ENCODE data around the gene VMP1. TPM values are rescaled to one million over a fixed set of nuclear protein-coding genes. Genes with fewer than 3 reads are reported as not detected.
"Not testable (repeated sequence)": the region's sequence is repeated elsewhere in the genome, so short reads cannot be mapped to it uniquely, and the experiment has no call there.

The VMP1 gene
- total RNA-seq, 1 donor from 2014 or later, result 314 TPM

DNA sequence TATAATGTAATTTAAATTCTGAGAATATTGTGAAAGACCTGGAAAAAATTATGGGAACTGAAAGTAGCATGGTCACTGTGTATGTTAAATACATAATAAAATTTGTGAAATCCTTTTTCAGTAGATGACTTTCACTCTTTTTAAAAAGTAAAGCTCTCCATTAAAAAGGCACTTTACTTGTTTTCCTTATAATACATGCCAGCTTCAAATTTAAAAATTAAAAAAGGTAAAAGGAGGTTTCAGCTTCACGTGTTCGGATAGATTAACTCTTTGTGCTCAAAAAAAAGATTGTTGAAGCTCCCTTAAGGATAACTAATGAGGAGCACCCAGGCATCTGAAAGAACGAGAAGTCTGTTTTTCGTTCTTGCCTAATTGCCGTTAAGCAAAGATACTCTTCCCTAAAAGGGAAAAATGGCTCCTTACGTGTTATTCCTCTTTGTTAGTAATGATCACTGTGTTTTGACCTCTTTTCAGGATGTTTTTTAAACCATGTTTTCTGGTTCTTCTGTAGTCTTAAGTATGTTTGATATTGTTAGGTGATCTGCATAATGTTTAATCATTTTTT lies 97.5 kb downstream of the VMP1 start:
- Histone ChIP-seq H3K27me3 (ENCODE audit: insufficient read depth, low read length) (no peaks in the 10 kb centered on the region), H3K4me3 (ENCODE audit: insufficient read depth, low read depth, low read length) (no peak overlapping the region), H3K36me3 (ENCODE audit: insufficient read depth, low read length) (peaks cover 3% of the 10 kb centered on the region), H3K4me1 (ENCODE audit: insufficient read depth, low read length) (peaks cover 7% of the 10 kb centered on the region), H3K9me3 (ENCODE audit: insufficient read depth, low read depth, low read length) (no peaks in the 10 kb centered on the region), H3K27ac (ENCODE audit: low read depth, low read length) (peak overlapping the region; percentile 75), H3K9ac (ENCODE audit: low read length) (peak overlapping the region; percentile 72), H4K20me1 (ENCODE audit: insufficient read depth, low read length) (no peaks in the 10 kb centered on the region), H3K79me2 (ENCODE audit: insufficient read depth, low read length) (peaks cover 13% of the 10 kb centered on the region), H3K4me2 (ENCODE audit: low read length) (peak overlapping the region; percentile 62), H2AFZ (ENCODE audit: low read depth, low read length) (peak overlapping the region; percentile 31)
- Mint-ChIP-seq H3K27ac (ENCODE audit: unreplicated experiment) (no peak overlapping the region), H3K9me3 (ENCODE audit: unreplicated experiment) (no peaks in the 10 kb centered on the region), H3K36me3 (ENCODE audit: low read depth, unreplicated experiment) (peaks cover 4% of the 10 kb centered on the region), H3K4me1 (ENCODE audit: low read depth, unreplicated experiment) (peaks cover 4% of the 10 kb centered on the region), H3K4me3 (ENCODE audit: unreplicated experiment) (no peak overlapping the region), H3K27me3 (ENCODE audit: low read depth, unreplicated experiment) (no peaks in the 10 kb centered on the region)
- FAIRE-seq (peak; percentile 60), DNase-seq (ENCODE audit: low read depth) (no peak)
- TF ChIP-seq, protein P1, sequence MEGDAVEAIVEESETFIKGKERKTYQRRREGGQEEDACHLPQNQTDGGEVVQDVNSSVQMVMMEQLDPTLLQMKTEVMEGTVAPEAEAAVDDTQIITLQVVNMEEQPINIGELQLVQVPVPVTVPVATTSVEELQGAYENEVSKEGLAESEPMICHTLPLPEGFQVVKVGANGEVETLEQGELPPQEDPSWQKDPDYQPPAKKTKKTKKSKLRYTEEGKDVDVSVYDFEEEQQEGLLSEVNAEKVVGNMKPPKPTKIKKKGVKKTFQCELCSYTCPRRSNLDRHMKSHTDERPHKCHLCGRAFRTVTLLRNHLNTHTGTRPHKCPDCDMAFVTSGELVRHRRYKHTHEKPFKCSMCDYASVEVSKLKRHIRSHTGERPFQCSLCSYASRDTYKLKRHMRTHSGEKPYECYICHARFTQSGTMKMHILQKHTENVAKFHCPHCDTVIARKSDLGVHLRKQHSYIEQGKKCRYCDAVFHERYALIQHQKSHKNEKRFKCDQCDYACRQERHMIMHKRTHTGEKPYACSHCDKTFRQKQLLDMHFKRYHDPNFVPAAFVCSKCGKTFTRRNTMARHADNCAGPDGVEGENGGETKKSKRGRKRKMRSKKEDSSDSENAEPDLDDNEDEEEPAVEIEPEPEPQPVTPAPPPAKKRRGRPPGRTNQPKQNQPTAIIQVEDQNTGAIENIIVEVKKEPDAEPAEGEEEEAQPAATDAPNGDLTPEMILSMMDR (IDR thresholded peaks at IDR 0.05; ENCODE audit: insufficient read depth, low read depth, low read length), result no peak
- no peak for TF ChIP-seq EZH2 (IDR thresholded peaks at IDR 0.05; ENCODE audit: insufficient read depth, low read length)

DNA sequence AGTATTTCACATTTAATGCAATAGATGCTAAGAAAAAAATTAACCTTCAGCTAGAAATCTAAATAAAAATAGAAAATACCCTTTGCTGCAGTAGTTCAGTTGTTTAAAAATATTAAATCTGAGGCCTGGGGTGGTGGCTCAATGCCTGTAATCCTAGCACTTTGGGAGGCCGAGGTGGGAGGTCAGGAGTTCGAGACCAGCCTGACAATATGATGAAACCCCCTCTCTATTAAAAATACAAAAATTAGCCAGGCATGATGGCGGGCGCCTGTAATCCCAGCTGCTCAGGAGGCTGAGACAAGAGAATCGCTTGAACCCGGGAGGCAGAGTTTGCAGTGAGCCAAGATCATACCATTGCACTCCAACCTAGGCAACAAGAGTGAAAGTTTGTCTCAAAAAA lies 98.9 kb downstream of the VMP1 start:
- Histone ChIP-seq H3K79me2 (ENCODE audit: insufficient read depth, low read length) (peaks cover 13% of the 10 kb centered on the region), H3K4me1 (ENCODE audit: insufficient read depth, low read length) (peaks cover 14% of the 10 kb centered on the region)
- not testable (repeated sequence) for H3K36me3 Mint-ChIP-seq (ENCODE audit: low read depth, unreplicated experiment); H3K9me3 ChIP-seq (ENCODE audit: insufficient read depth, low read depth, low read length); H3K4me3 ChIP-seq (ENCODE audit: insufficient read depth, low read depth, low read length); H3K4me3 Mint-ChIP-seq (ENCODE audit: unreplicated experiment); H4K20me1 ChIP-seq (ENCODE audit: insufficient read depth, low read length); H3K27ac Mint-ChIP-seq (ENCODE audit: unreplicated experiment); H3K4me2 ChIP-seq (ENCODE audit: low read length); DNase-seq (ENCODE audit: low read depth); H3K27me3 ChIP-seq (ENCODE audit: insufficient read depth, low read length); H3K27me3 Mint-ChIP-seq (ENCODE audit: low read depth, unreplicated experiment); H3K27ac ChIP-seq (ENCODE audit: low read depth, low read length); H3K9me3 Mint-ChIP-seq (ENCODE audit: unreplicated experiment); FAIRE-seq; H2AFZ ChIP-seq (ENCODE audit: low read depth, low read length); H3K9ac ChIP-seq (ENCODE audit: low read length); H3K36me3 ChIP-seq (ENCODE audit: insufficient read depth, low read length)
- peaks cover 11% of the 10 kb centered on the region for H3K4me1 Mint-ChIP-seq (ENCODE audit: low read depth, unreplicated experiment)

DNA sequence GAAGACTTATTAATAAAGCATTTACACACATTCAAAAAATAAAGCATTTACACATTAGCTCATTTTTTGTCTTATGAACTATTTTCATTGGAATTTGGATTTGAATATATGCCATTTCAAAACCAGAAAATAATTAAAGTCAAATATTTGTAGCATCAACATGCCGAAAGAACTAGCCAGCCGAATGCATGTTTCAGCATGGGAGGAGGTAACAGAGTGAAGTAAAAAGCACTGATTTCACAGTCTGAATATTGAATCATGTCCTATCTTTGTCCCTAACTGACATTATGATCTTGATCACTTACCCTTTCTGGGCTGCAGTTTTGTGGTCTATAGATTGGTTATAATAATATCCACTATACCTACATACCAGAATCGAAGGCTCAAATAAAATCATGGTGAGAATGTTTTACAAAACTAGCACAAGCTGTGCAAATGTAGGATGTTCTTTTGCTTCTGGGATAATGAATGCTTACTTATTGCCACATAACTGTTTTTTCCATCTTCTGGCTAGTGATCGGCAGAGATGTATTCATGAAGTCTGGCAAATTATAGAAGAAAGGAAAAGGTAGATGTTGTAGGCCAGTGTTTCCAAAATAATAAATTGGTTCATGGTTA lies 100.5 kb downstream of the VMP1 start:
- no peak overlapping the region for H3K4me3 Mint-ChIP-seq (ENCODE audit: unreplicated experiment)
- H3K9ac ChIP-seq (ENCODE audit: low read length), result peak overlapping the region; percentile 33
- no peaks in the 10 kb centered on the region for H4K20me1 ChIP-seq (ENCODE audit: insufficient read depth, low read length)
- H2AFZ ChIP-seq (ENCODE audit: low read depth, low read length), result no peak overlapping the region
- no peaks in the 10 kb centered on the region for H3K9me3 Mint-ChIP-seq (ENCODE audit: unreplicated experiment)
- peaks cover 13% of the 10 kb centered on the region for H3K79me2 ChIP-seq (ENCODE audit: insufficient read depth, low read length)
- H3K27me3 Mint-ChIP-seq (ENCODE audit: low read depth, unreplicated experiment), result no peaks in the 10 kb centered on the region
- FAIRE-seq (peak; percentile 81), DNase-seq (ENCODE audit: low read depth) (peak; percentile 44)
- TF ChIP-seq, protein P1 (IDR thresholded peaks at IDR 0.05; ENCODE audit: insufficient read depth, low read depth, low read length), result no peak
- TF ChIP-seq EZH2 (IDR thresholded peaks at IDR 0.05; ENCODE audit: insufficient read depth, low read length), result no peak
- peaks cover 7% of the 10 kb centered on the region for H3K36me3 Mint-ChIP-seq (ENCODE audit: low read depth, unreplicated experiment)
- peaks cover 9% of the 10 kb centered on the region for H3K36me3 ChIP-seq (ENCODE audit: insufficient read depth, low read length)
- peak overlapping the region; percentile 27 for H3K27ac Mint-ChIP-seq (ENCODE audit: unreplicated experiment)
- peaks cover 17% of the 10 kb centered on the region for H3K4me1 ChIP-seq (ENCODE audit: insufficient read depth, low read length)
- no peaks in the 10 kb centered on the region for H3K27me3 ChIP-seq (ENCODE audit: insufficient read depth, low read length)
- no peaks in the 10 kb centered on the region for H3K9me3 ChIP-seq (ENCODE audit: insufficient read depth, low read depth, low read length)
- H3K4me1 Mint-ChIP-seq (ENCODE audit: low read depth, unreplicated experiment), result peaks cover 15% of the 10 kb centered on the region
- no peak overlapping the region for H3K4me3 ChIP-seq (ENCODE audit: insufficient read depth, low read depth, low read length)
- no peak overlapping the region for H3K4me2 ChIP-seq (ENCODE audit: low read length)
- H3K27ac ChIP-seq (ENCODE audit: low read depth, low read length), result no peak overlapping the region
